ENCODE data around the gene GSTK1.
"Not testable (repeated sequence)": the region's sequence is repeated elsewhere in the genome, so short reads cannot be mapped to it uniquely, and the experiment has no call there.

Gene GSTK1

DNA sequence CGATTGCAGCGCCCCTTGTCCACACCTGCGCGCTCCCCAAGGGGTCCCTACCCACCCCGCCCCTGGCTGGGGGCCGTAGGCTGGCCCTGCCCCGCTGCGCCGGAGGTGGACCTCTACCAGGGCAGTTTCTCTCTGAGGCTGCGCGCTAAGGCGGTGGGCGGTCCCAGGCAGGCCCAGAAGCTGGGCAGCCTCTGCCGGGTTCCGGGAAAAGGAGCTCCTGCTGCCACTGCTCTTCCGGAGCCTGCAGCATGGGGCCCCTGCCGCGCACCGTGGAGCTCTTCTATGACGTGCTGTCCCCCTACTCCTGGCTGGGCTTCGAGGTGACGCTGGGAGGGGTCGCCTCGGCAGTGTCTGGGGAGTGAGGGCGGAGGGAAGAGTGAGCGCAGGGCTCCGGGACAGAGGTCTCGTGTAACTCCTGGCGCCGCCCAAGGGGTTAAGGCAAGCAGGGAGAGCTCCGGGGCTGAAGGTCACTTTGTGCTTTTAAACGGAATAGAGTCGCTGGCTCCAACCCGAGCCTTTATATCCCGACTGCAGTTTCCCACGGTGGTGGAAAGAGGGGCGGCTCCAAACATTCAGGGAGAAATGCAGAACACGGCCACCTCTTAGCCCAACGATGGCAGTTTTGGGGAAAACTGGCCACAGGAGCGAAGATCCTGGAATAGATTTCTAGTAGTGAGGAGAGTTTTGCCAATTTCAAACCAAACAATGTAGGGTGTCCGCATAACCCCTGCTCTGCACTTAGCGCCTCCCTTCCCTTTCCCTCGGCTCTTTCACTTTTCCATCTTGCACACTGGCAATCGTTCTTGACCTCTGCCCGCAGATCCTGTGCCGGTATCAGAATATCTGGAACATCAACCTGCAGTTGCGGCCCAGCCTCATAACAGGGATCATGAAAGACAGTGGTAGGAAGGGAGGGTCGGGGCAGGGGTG lies at the start of gene GSTK1:
Gene GSTK1, plus strand, starts transcription at position 176 of the 930 bp plus-strand sequence. Its CDS starts 73 bp downstream, at position 249.
- peak within 1 kb of the TSS; percentile 81 to 88 for H3K4me3 ChIP-seq
- H3K27ac ChIP-seq, result peak within 1 kb of the TSS; percentile 84 to 87
- peaks cover 0 to 21% (median 11%) of the 10 kb centered on the region in 4 donors for H3K4me1 ChIP-seq
- intact Hi-C loops (cut with DNase I; ENCODE audit: low total_unique reads), result no loop called here
- H3K9me3 ChIP-seq, result no peaks in the 10 kb centered on the region
- H3K36me3 ChIP-seq, result peaks cover 13 to 17% (median 17%) of the 10 kb centered on the region in 3 donors
- TF ChIP-seq, protein P1, sequence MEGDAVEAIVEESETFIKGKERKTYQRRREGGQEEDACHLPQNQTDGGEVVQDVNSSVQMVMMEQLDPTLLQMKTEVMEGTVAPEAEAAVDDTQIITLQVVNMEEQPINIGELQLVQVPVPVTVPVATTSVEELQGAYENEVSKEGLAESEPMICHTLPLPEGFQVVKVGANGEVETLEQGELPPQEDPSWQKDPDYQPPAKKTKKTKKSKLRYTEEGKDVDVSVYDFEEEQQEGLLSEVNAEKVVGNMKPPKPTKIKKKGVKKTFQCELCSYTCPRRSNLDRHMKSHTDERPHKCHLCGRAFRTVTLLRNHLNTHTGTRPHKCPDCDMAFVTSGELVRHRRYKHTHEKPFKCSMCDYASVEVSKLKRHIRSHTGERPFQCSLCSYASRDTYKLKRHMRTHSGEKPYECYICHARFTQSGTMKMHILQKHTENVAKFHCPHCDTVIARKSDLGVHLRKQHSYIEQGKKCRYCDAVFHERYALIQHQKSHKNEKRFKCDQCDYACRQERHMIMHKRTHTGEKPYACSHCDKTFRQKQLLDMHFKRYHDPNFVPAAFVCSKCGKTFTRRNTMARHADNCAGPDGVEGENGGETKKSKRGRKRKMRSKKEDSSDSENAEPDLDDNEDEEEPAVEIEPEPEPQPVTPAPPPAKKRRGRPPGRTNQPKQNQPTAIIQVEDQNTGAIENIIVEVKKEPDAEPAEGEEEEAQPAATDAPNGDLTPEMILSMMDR (IDR thresholded peaks at IDR 0.05), result no peak
- peak; percentile 80 to 89 for DNase-seq
- H3K27me3 ChIP-seq, result no peaks in the 10 kb centered on the region

DNA sequence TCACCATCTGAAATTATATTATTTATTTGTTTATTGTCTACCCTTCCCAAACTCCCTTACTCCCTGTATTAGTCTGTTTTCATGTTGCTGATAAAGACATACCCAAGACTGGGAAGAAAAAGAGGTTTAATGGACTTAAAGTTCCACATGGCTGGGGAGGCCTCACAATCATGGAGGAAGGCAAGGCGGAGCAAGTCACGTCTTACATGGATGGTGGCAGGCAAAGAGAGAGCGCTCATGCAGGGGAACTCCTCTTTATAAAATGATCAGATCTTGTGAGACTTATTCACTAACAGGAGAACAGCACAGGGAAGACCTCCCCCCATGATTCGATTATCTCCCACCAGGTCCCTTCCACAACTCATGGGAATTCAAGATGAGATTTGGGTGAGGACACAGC lies 49.8 kb upstream of the GSTK1 start:
- not testable (repeated sequence) for H3K4me3 ChIP-seq, H3K36me3 ChIP-seq, DNase-seq, H3K9me3 ChIP-seq, H3K27ac ChIP-seq, H3K4me1 ChIP-seq, H3K27me3 ChIP-seq
- intact Hi-C loops (cut with DNase I; ENCODE audit: low total_unique reads), result loop anchor here (5.0 kb wide), 1 partner anchor 206 kb away; no protein-coding TSS in a partner anchor

DNA sequence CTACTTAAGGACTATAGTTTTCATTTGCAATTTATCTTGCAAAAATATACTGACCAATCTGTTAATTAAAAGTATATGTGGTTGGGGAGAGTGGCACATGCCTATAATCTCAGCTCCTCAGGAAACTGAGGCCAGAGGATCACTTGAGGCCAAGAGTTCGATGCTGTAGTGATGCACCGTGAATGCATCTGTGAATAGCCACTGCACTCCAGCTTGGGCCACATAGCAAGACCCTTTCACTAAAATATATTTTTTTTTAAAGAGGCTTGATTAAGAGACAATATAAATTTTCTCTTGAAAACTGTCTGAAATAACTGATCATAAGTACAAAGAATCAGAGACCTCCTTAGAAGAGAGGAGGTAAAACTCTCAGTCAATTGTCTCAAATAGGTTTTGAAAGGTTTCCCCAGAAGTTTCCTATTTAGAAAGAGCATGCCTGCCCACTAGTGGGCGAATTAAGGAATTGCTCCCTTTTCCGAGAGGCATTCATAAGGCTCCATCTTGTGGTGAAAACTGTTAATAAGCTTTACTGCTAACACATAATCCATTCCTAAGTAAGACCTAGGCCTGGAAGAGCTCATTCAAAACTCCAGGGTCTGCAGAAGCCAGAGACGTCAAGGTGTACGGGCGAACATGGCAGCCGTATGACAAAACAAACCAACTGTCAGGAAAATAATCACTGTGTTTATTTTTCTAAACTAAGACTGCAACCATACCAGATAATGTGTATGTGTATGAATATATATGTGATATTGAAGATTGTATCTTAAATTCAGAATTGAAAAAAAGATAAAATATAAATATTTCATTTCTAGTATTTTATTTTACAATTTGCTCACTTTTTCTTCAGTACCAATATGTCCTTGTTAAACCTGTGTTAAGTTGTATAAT lies 48.2 kb upstream of the GSTK1 start:
- Histone ChIP-seq H3K27ac (no peak overlapping the region), H3K9me3 (no peaks in the 10 kb centered on the region), H3K27me3 (peaks cover 0 to under 1% of the 10 kb centered on the region in 2 donors), H3K4me1 (no peaks in the 10 kb centered on the region), H3K4me3 (no peak overlapping the region), H3K36me3 (no peaks in the 10 kb centered on the region)
- TF ChIP-seq, protein P1 (IDR thresholded peaks at IDR 0.05), result peak; percentile 99
- intact Hi-C loops (cut with DNase I; ENCODE audit: low total_unique reads), result loop anchor here (5.0 kb wide), 1 partner anchor 208 kb away; no protein-coding TSS in a partner anchor
- DNase-seq, result peak in 1 of 2 donors; percentile 61

DNA sequence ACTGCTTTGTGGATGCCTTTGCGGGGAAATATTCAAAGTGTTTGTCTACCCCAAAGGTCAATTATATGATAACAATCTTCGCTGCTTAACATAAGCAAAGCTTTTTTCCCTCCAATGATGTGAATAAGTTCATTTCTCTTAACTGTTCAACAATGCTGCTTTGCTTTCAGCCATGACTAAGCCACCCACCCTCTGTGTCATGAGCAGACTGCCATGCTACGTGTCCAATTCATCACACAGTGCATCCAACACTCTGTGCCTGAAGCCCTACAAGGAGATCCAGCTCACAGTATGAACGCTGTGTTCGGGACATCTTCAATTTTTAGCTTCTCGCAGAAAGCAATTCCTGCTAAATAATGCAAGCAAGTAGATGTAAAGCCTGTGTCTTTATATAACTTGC lies 47.1 kb upstream of the GSTK1 start:
- no peak overlapping the region for H3K27ac ChIP-seq
- TF ChIP-seq, protein P1 (IDR thresholded peaks at IDR 0.05), result no peak
- H3K4me1 ChIP-seq, result no peaks in the 10 kb centered on the region
- DNase-seq, result no peak
- no peaks in the 10 kb centered on the region for H3K9me3 ChIP-seq
- H3K4me3 ChIP-seq, result no peak overlapping the region
- H3K27me3 ChIP-seq, result no peaks in the 10 kb centered on the region
- no peaks in the 10 kb centered on the region for H3K36me3 ChIP-seq
- intact Hi-C loops (cut with DNase I; ENCODE audit: low total_unique reads), result no loop called here

DNA sequence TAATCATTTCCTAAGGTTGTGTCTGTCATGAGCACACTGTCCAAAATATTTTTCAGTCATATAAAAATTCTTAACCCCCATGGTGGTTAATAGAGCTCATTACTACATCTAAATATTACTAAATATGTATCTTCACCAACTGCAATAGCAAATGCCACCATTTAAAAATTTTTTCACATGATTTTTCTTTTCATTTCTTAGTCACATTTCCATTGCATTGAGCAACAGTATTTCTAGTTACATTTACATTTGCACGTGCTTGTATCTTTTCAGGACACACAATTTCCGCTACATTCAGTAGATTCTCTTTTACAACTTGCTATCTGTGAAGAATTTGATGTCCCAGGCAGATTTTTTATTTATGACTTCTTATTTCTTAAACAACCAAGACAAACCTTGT lies 46.6 kb upstream of the GSTK1 start:
- Histone ChIP-seq H3K4me1 (no peaks in the 10 kb centered on the region), H3K27me3 (no peaks in the 10 kb centered on the region), H3K9me3 (no peaks in the 10 kb centered on the region), H3K4me3 (no peak overlapping the region), H3K27ac (no peak overlapping the region), H3K36me3 (no peaks in the 10 kb centered on the region)
- DNase-seq, result no peak
- intact Hi-C loops (cut with DNase I; ENCODE audit: low total_unique reads), result no loop called here
- TF ChIP-seq, protein P1 (IDR thresholded peaks at IDR 0.05), result no peak
